Eye (tissue), 1 donor: ENCODE results near the gene TRA2B.

ENCODE experiments used
- DNase-seq: peaks from one replicate; pipeline ENCODE4 v3.0.0-alpha.2; 2015

The TRA2B gene

DNA sequence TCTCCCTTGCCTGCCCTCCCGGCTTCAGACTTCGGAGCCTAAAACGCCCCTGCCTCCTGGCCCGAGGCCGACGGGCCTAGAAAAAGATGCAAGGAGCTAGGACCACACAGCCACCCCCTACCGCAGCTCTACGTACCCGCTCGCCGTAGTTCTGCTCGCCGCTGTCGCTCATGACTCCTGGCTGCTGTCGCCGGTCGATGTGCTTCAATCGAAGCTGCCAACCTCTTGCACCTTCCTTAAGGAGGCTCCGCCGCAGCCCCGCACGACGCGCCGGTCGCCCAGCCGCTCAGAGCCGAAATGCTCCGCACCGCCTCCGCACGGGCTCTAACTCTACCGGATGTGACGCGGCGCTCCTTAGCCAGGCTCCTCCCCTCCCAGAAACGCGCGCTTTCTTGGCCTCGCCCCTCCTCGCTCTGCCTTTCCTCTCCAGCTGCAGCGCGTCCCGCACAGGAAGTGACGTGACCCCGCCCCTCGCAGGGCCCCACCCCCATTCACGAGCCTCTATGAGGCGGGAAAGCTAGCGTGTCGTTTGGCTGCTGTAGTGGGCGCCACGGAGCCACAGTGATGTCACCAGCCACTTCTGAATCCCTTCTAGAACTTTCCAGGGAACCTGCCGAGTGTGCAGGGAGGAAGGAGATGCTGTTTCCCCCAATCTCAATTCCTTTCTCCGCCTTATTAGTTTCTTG lies at the start of gene TRA2B:
Gene TRA2B, minus strand, starts transcription at position 326 of the 686 bp plus-strand sequence. Its CDS starts 154 bp downstream, at position 172.
- DNase-seq: peak; percentile 100

DNA sequence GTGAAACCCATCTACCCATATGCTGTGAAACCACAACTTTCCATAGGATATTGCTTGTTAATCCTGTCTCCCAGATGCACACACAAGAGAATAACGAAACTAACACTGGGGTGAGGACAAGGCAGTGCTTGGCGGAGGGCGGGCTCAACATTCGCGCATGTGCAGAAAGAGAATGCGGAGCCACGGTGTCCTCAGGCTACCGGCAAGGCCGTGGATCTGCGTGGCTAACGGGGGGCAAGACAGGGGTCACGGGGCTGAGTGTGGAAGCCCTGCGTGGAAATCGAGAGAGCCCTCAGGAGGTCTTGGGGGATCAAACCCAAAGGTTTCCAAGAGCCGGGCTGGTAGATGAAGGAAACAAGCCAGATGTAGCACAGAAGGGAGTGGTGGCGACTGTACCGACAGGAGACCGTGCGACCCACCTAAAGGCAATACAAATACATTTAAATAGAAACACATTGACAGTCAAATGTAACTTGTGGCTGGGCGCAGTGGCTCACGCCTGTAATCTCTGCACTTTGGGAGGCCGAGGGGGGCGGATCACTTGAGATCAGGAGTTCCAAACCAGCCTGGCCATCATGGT lies 48.5 kb upstream of the TRA2B start:
- no peak for DNase-seq

DNA sequence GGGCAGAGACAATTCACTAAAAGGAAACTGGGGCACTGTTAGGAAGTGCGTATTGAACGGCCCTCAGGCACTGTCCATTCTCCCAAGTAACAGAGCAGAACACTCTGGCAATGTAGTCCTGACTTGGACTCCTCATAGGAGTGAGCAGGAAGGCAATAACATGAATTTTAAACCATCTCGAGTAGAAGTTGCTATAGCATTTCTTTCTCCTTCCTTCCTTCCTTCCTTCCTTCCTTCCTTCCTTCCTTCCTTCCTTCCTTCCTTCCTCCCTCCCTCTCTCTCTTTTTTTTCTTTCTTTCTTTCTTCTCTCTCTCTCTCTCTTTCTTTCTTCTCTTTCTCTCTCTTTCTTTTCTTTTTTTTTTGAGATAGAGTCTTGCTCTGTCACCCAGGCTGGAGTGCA lies 46.4 kb upstream of the TRA2B start:
- no peak for DNase-seq

DNA sequence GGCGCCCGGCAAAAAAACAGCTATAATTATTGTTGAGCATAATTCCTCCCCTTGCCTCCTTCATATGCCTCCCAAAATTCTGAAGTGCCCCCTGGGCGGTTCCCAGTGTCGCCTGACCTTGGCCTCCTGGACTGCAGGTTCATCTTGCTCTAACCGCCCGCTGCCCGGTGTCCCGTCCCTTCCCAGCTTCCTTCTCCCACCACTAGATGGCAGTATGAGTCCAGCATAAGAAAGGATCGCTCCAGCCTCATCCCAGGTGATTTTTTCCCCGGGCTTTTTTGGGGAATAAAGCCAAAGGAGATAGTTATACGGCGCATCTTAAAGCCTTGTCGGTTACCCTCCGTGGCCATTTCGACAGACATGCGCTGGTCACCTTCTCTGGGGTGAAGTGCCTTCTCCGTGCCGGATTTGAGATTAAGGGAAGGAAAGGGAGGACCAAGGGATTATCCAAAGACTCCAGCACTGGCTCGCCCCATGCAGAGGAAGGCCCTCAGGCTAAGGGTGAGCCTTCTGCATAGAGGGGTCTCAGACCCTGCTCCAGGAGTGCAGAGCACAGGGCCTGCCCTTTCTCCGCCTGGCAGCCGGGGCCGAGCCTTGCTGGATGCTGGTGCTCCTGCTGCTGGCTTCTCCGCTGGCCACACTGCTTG lies 45.8 kb upstream of the TRA2B start:
- DNase-seq: peak; percentile 95

DNA sequence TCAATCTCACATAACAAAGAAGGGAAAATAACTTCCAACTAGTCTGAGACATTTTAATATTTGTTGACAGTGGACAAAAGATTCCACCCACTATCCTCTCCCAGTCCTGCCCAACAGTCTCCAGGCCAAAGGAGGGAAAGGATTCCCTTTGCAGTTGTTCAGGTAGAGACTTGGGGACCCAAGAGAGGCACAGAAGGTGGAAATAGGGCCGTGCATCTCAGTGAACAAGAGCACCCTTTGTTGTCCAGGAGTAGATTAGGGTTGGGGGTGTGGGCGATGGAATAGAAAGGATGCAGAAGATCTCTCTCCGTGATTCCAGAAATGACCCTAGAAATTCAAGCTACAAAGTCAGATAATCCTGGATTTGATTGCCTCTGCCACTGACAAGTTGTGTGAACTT lies 44.8 kb upstream of the TRA2B start:
- DNase-seq: no peak

DNA sequence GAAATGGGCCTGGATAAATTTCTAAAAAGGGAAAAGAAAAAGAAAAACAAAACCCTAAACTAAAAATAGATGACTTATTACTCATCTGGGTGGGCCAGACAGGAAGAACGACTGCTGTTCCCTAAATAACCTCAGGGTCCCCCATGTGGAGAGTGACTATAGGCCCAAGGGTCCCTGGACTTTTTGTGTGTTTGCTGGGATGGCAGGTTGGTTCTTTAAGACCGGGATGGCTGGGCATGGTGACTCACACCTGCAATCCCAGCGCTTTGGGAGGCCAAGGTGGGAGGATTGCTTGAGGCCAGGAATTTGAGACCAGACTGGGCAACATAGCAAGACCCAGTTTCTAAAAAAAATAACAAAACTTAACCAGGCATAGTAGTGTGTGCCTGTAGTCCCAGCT lies 43.8 kb upstream of the TRA2B start:
- DNase-seq: no peak

DNA sequence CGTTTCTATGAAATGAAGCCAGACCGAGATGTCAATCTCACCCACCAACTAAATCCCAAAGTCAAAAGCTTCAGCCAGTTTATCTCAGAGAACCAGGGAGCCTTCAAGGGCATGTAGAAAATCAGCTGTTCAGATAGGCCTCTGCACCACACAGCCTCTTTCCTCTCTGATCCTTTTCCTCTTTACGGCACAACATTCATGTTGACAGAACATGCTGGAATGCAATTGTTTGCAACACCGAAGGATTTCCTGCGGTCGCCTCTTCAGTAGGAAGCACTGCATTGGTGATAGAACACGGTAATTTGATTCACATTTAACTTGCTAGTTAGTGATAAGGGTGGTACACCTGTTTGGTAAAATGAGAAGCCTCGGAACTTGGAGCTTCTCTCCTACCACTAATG lies 41.9 kb upstream of the TRA2B start:
- no peak for DNase-seq

DNA sequence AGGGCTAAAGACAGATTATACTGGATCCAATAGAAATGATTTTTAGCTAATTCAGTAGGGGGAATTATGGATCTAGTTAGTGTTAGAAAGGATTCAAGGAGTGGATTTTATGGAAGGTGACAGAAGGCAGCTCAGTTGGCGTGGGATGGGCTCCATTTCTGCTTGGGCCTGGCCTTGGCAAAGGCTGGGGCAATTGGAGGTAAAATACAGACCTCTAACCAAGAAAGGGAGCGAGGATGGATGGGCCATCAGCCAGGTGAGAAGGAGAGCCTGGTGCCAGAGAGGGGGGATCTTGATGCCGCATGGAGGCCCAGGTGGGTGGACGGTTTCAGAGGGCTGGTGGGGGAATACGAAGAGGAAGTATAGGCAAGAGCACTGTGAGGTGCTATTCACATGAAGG lies 40.7 kb upstream of the TRA2B start:
- DNase-seq: no peak

DNA sequence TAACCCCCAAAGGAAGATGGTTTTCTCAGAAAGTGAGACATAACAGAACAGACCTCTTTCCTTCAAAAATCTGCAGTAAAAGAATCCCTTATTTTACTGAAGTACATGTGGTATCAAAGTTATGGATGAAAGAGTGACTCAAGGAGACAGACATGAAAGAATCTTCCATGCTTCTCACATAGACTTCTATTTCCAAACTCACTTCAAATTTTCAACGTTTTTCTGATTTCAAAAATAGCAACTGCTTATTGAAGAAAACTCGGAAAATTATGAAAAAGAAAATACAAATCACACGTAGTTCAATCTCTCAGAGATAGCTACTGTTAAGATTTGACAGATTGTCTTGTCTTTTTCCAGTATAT lies 39.8 kb upstream of the TRA2B start:
- no peak for DNase-seq

DNA sequence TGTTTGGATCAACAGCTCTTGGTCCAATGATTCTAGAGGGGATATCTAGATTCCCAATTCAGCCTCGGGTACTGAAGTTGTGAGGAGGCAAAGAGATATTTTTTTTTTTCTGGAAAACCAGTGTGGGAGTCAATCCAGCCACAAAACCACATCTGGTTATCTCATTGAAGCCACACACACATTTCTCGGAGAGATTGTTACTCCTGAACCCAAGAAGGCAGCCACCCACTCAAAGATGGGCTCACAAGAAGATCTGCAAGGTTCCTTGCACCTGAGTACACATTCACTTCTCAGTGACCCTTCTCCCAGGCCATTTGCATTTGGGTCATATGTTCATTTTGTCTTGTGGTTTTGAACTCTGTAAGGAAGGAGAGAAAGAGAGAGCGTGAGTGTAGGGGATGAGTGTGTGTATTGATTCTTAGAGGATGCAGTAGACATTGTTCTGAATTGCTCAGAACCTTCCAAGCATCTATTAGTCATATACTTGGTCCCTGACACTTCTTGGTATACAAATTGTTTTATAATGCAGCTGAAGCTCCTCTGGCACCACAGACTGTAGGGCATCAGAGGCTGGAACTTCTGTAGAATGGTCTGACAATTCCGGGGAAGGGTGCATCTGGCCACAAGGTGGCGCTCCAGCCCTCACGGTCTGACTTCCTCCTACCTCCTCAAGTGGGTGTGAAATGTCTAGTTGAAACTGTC lies 39.3 kb upstream of the TRA2B start:
- peak; percentile 83 for DNase-seq

DNA sequence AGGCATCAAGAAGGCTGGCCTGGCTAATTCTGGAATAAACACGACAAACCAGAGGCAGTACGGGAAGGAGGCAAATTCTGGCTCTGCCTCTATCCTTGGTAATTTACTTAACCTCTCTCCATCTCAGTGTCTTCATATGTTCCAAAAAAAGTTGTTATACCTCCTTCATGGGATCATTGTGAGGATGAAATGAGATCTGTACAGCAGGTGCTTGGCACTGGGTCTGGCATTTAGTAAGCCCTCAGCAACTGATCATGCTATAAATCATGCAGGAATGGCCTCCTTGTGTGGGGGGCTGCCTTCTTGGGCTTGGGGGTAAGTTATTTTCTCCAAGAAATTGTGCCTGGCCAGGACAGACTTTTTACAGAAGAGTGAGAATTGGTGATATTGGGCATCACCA lies 38.3 kb upstream of the TRA2B start:
- no peak for DNase-seq

DNA sequence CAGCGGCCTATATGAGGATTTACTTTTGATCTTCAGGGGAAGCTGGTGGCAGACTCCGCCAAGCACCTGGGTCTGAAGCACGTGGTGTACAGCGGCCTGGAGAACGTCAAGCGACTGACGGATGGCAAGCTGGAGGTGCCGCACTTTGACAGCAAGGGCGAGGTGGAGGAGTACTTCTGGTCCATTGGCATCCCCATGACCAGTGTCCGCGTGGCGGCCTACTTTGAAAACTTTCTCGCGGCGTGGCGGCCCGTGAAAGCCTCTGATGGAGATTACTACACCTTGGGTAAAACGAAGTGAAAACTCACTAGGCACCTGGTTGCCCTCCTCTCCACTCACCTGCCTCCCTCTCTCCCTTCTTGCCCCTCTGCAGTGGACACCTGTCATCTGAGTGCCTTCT lies 33.8 kb upstream of the TRA2B start:
- DNase-seq: no peak

DNA sequence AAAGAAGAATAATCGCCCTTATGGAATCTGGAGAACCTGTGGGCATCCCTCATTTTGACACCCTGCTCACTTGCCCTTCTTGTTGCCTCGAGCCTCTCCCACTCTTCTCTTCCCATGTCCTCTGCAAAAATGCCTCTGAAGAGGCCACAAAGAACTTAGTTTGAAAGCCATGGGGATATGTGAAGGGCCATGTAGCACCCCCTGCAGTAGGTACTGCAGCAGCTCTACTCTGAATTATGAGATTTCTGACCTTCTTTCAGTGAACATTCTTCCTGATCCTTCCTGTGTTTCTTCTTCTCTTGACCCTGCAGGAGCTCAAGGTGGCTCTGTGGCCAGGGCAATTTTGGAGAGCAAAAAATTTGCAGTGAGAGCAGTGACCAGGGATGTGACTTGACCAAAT lies 30.4 kb upstream of the TRA2B start:
- no peak for DNase-seq

DNA sequence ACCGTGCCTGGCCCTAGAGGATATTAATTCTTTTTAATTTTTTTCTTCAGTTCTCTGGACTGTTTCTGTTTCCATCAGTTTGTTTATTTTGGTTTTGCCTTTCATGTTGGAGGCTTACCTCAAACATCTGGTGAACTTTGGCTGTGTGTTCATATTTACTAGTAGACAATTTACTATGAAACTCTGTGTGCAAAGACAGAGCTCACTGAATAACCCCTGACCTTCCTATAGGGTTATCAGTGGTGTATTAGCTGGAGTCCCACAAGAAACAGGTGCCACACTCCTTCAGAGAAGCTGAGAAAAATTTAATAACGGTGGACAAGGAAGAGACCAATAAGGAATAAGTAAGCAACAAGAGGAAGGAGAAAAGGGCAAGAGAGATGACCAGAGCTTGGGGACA lies 28.8 kb upstream of the TRA2B start:
- DNase-seq: no peak

DNA sequence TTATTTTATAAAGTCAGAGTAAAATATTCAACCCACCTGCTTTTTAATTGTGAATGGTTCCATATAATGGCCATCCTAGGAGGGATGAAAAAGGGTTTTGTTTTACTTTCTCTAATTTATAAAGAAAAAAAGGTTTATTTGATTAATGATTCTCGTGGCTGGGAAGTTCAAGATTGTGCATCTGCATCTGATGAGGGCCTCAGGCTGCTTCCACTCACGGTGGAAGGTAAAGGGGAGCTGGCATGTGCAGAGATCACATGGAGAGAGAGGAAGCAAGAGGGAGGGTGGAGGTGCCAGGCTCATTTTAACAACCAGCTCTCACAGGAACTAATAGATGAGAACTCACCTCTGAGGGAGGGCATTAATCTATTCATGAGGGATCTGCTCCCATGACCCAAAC lies 27.7 kb upstream of the TRA2B start:
- no peak for DNase-seq

DNA sequence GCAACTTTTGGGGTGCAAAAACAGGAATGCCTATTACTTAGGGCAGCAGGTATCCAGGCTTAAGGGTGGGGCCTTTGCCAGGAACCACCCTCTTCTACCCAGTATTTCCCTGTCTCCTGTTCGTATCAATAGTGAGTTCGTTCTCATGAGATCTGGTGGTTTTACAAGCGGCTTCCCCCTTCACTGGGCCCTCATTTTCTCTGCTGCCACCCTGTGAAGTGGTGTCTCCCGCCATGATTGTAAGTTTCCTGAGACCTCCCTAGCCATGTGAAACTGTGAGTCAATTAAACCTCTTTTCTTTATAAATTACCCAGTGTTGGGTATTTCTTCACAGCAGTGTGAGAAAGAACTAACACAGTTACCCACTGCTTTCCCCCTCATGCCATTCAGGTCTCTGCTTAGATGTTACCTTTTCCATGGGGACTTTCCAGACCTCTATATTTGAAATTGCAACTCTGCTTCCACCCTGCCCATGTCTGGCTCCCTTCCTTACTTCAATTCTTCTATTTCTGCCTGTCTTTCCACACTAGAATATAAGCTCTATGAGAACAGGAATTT lies 23.9 kb upstream of the TRA2B start:
- DNase-seq: no peak

DNA sequence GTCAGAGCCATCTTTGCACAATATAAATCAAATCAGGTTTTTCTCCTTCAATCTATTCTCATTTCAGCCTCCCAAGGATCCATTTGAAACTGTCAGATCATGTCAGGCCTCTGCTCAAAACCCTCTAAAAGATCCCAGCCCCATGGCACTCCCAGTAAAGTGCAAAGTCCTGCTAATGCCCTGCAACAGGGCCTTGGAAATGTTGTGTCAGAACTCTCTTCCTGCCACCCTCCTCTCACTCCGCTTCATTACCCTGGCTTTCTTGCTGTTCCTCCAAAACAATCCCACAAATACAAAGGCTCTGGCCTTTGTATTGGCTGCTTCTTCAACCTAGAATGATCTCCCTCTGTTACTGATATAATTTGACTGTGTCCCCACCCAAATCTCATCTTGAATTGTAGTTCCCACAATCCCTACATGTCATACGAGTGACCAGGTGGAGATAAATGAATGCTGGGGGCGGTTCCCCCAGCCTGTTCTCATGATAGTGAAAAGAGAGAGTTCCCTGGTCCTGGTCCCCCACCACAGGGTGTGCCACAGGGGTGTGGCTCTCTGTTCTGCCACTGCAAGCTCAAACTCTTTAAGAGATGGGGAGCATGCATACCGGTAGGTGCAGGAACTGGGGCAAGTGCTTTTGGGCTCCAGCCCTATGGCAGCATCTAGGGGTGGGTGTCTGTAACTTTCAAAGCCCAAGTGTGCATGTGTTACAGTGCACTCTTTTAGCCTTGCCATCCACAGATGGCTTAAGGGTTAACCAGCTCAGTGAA lies 22.9 kb upstream of the TRA2B start:
- DNase-seq: no peak

DNA sequence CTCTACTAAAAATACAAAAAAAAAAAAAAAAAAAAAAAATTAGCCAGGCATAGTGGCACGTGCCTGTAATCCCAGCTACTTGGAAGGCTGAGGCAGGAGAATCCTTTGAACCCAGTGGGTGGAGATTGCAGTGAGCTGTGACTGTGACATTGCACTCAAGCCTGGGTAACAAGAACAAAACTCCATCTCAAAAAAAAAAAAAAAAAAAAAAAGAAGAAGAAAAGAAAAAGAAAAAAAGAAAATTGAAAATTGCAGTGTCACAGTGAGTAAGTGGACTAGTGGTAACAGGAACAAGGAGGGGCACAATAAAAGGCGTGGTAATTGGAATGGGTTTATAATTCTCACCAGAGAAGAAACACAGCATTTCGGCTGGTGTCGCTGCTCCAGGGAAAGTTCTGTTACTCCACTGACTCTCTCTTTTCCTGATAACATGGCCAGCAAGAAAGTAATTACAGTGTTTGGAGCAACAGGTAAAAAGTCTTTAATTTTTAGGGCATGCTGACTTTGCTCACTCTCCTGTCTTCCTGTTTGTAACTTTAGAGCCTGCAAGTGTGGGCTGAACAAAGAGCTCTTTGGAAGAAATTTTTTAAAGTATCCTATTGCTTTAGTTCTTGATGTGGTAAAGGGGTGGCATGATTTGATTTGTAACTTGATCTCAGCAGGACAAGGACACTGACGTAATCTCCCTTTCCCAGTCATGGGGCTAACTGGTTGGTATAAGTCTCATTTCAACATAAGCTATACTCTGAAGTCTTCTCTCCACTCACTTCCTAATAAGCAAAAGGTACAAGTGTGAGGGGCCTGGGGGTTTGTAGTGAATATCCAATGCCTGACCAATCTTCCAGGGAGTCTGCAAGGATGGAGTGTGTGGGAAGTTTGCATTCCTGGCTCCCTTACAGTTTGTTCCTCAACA lies 22.1 kb upstream of the TRA2B start:
- DNase-seq: peak; percentile 60

DNA sequence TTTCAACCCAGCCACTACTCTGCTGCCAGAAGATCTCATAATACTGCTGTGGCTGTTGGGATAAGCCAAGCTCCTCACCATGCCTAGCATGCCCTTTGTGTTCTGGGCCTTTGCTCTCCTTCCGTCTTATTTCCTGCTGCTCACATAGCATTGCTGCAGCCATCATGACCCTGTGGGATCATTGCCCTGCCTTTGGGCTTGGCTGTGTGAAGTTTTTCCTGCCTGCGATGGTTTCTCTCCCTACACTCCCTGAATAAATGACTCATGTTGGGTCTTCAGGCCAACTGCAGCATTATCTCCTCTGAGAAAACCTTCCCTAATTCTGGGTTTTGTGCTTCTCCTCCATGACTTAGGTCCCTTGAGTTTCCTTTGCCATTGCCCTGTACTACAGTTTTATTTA lies 20.8 kb upstream of the TRA2B start:
- no peak for DNase-seq

DNA sequence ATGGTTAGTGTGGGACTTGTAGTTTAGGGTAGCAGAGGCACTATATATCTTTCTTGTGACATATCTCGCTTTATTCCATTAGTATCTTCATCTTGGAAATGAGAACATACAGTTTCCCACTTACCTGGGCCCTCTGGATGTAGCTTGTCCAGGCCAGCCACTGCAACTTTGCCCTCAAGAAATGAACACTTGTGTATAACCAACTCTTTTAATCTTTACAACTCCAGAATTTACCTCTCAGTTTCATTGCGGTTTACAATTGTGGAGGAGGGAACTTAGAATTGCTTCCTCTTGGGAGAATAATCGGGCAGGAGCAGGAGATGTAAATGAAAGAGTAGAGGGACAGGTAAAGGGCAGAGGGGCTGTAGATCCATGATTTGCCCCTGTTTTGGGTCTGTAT lies 18.4 kb upstream of the TRA2B start:
- DNase-seq: no peak

DNA sequence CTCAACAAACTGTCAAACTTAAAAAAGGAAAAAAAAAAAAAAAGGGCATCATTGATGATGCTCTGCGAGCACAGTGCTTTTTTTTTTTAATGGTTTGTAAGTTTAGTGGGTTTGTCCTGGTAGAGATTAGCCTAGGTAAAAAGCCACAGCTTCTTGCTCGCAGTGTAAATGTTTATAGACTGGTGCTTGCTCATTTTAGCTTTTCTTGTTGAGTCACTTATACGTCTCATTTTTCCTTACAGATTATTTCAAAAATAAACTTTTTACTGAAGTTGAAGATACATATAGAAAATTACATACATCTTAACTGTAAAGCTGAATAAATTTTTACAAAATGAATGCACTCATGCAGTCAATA lies 16.5 kb upstream of the TRA2B start:
- DNase-seq: no peak

DNA sequence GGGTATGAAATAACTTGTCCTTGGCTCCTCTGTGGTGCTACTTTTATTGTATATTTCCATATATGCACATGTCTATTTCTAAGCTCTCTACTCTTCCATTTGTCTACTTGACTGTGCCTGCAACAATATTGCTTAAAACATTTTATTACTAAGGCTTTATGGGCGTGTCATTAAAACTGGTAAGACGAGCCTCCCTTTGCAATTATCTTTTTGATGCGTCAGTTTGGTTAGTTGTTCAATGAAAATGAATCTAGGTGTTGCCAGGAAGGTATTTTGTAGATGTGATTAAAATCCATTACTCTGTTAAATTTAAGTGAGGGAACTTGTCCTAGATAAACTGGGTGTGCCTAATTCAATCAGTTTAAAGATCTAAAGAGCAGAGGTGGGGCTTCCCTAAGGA lies 12.9 kb upstream of the TRA2B start:
- DNase-seq: no peak
